Stimulated activated CD4-positive, alpha-beta T cell treated with anti-CD3 and anti-CD28 coated beads, TNF-alpha, amount 100 ng/mL, for 1 hour (primary cell): ENCODE data around the gene LMBR1.
"Not testable (repeated sequence)": the region's sequence is repeated elsewhere in the genome, so short reads cannot be mapped to it uniquely, and the experiment has no call there.

Experiments
- DNase-seq, 3 donors: peaks; one replicate each; pipeline ENCODE4 v3.0.0-alpha.2; 2020; ENCODE audit warnings: low read depth in 3 of 3, low spot score in 1 of 3

Gene LMBR1

GRCh38 chr7:156698512-156698911 is 194.5 kb downstream of the LMBR1 start:
- not testable (repeated sequence) for DNase-seq

GRCh38 chr7:156697283-156697682 is 195.7 kb downstream of the LMBR1 start:
- DNase-seq: not testable (repeated sequence)

- DNase-seq: no peak
Observed at GRCh38 chr7:156693627-156694026, 199.4 kb downstream of the LMBR1 start.

GRCh38 chr7:156692849-156693248 is 200.1 kb downstream of the LMBR1 start:
- DNase-seq: no peak

- no peak for DNase-seq
Observed at GRCh38 chr7:156691764-156692163, 201.2 kb downstream of the LMBR1 start.

GRCh38 chr7:156684661-156685060 is 208.3 kb downstream of the LMBR1 start:
- no peak for DNase-seq

- no peak for DNase-seq
Observed at GRCh38 chr7:156684251-156684650, 208.7 kb downstream of the LMBR1 start.

GRCh38 chr7:156682928-156683327 is 210.1 kb downstream of the LMBR1 start:
- DNase-seq: no peak

GRCh38 chr7:156680281-156680680 is 212.7 kb downstream of the LMBR1 start:
- DNase-seq: no peak

GRCh38 chr7:156677374-156678054 is 215.5 kb downstream of the LMBR1 start:
- DNase-seq: no peak

- no peak for DNase-seq
Observed at GRCh38 chr7:156676263-156676662, 216.7 kb downstream of the LMBR1 start.

- DNase-seq: no peak
Observed at GRCh38 chr7:156675721-156676120, 217.3 kb downstream of the LMBR1 start.

- DNase-seq: no peak
Observed at GRCh38 chr7:156673902-156674301, 219.1 kb downstream of the LMBR1 start.

- no peak for DNase-seq
Observed at GRCh38 chr7:156673454-156673853, 219.5 kb downstream of the LMBR1 start.

- no peak for DNase-seq
Observed at GRCh38 chr7:156669035-156669828, 223.8 kb downstream of the LMBR1 start.

GRCh38 chr7:156668130-156668741 is 224.7 kb downstream of the LMBR1 start:
- DNase-seq: no peak

GRCh38 chr7:156667110-156667426 is 225.9 kb downstream of the LMBR1 start:
- DNase-seq: no peak

GRCh38 chr7:156666368-156667109 is 226.4 kb downstream of the LMBR1 start:
- DNase-seq: no peak

- DNase-seq: no peak
Observed at GRCh38 chr7:156665101-156665500, 227.9 kb downstream of the LMBR1 start.

GRCh38 chr7:156662277-156662676 is 230.7 kb downstream of the LMBR1 start:
- no peak for DNase-seq

- DNase-seq: no peak
Observed at GRCh38 chr7:156661637-156662036, 231.3 kb downstream of the LMBR1 start.

- DNase-seq: no peak
Observed at GRCh38 chr7:156659961-156660360, 233.0 kb downstream of the LMBR1 start.
